ENCODE data around the gene CHTF8.

DNA sequence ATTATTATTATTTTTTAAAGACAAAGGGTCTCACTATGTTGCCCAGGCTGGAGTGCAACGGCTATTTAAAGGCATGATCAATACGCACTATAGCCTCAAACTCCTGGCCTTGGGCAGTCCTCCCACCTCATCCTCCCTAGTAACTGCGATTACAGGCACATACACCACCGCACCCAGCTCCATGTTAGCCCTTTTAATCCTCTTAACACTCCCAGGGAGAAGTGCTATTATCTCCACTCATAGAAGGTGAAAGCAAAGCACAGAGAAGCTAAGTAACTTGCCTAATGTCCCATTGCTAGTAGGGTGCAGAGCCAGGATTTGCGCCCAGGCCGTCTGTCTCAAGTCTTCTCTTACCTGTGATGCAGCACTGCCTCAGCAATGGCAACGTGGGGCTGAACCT lies 22.0 kb downstream of the CHTF8 start:
- TF ChIP-seq CTCF (conservative IDR thresholded peaks at IDR 0.05; ENCODE audit: low read length) (no peak), EZH2phosphoT487 (IDR thresholded peaks at IDR 0.05; ENCODE audit: borderline replicate concordance) (no peak)

Data from Loucy (cell line).